Midbrain (tissue), 1 donor: ENCODE results near the gene MORF4L1.
"Not testable (repeated sequence)": the region's sequence is repeated elsewhere in the genome, so short reads cannot be mapped to it uniquely, and the experiment has no call there.

Experiments used
- DNase-seq: peaks from one replicate; lab custom pipeline; 2025; lab: John Stamatoyannopoulos, UW

The MORF4L1 gene

GRCh38 chr15:78900819-78901533 is 28.3 kb downstream of the MORF4L1 start:
- DNase-seq = not testable (repeated sequence)

- not testable (repeated sequence) for DNase-seq
Measured at GRCh38 chr15:78902281-78903032, 29.8 kb downstream of the MORF4L1 start.

GRCh38 chr15:78904599-78905358 is 32.1 kb downstream of the MORF4L1 start:
- no peak for DNase-seq

GRCh38 chr15:78906316-78906620 is 33.6 kb downstream of the MORF4L1 start:
- DNase-seq = no peak

- no peak for DNase-seq
Measured at GRCh38 chr15:78907577-78907976, 34.9 kb downstream of the MORF4L1 start.

GRCh38 chr15:78909160-78909695 is 36.5 kb downstream of the MORF4L1 start:
- DNase-seq = no peak

- peak; percentile 19 for DNase-seq
Measured at GRCh38 chr15:78909791-78910228, 37.1 kb downstream of the MORF4L1 start.

- no peak for DNase-seq
Measured at GRCh38 chr15:78910271-78910670, 37.6 kb downstream of the MORF4L1 start.

- DNase-seq = no peak
Measured at GRCh38 chr15:78912316-78912715, 39.6 kb downstream of the MORF4L1 start.

- DNase-seq = no peak
Measured at GRCh38 chr15:78913012-78913411, 40.3 kb downstream of the MORF4L1 start.

- DNase-seq = peak; percentile 46
Measured at GRCh38 chr15:78914027-78914764, 41.5 kb downstream of the MORF4L1 start.

GRCh38 chr15:78915341-78916087 is 42.8 kb downstream of the MORF4L1 start:
- peak; percentile 37 for DNase-seq

- DNase-seq = no peak
Measured at GRCh38 chr15:78916088-78916487, 43.4 kb downstream of the MORF4L1 start.

- no peak for DNase-seq
Measured at GRCh38 chr15:78917888-78918287, 45.2 kb downstream of the MORF4L1 start.

GRCh38 chr15:78921517-78921916 is 48.8 kb downstream of the MORF4L1 start:
- DNase-seq = no peak

GRCh38 chr15:78921940-78922339 is 49.2 kb downstream of the MORF4L1 start:
- DNase-seq = no peak

GRCh38 chr15:78922527-78922926 is 49.8 kb downstream of the MORF4L1 start:
- DNase-seq = no peak

GRCh38 chr15:78923015-78923414 is 50.3 kb downstream of the MORF4L1 start:
- DNase-seq = no peak

GRCh38 chr15:78923480-78924360 is 51.0 kb downstream of the MORF4L1 start:
- DNase-seq = no peak

GRCh38 chr15:78925076-78925624 is 52.5 kb downstream of the MORF4L1 start:
- no peak for DNase-seq
